ENCODE data around the gene HBP1. TPM values are rescaled to one million over a fixed set of nuclear protein-coding genes. Genes with fewer than 3 reads are reported as not detected.
"Not testable (repeated sequence)": the region's sequence is repeated elsewhere in the genome, so short reads cannot be mapped to it uniquely, and the experiment has no call there.

The HBP1 gene
- total RNA-seq, 6 experiments from 2014 or later: 22.8 to 34.4 (median 28.5) TPM

DNA sequence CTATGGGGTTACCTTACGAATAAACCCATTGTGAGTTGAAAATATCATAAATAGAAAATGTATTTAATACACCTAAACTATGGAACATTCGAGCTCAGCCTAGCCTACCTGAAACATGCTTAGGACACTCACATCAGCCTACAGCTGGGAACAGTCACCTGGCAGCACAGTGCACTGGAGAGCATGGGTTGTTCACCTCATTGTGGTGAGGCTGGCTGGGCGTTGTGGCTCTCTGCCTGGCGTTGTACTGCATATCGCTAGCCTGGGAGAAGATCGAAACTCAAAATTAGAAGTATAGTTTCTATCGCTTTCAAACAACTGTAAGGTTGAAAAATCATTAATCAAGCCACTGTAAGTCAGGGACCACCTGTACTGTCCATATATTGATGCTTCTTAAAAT is 17.3 kb upstream of the HBP1 start:
- TF ChIP-seq, protein P1, sequence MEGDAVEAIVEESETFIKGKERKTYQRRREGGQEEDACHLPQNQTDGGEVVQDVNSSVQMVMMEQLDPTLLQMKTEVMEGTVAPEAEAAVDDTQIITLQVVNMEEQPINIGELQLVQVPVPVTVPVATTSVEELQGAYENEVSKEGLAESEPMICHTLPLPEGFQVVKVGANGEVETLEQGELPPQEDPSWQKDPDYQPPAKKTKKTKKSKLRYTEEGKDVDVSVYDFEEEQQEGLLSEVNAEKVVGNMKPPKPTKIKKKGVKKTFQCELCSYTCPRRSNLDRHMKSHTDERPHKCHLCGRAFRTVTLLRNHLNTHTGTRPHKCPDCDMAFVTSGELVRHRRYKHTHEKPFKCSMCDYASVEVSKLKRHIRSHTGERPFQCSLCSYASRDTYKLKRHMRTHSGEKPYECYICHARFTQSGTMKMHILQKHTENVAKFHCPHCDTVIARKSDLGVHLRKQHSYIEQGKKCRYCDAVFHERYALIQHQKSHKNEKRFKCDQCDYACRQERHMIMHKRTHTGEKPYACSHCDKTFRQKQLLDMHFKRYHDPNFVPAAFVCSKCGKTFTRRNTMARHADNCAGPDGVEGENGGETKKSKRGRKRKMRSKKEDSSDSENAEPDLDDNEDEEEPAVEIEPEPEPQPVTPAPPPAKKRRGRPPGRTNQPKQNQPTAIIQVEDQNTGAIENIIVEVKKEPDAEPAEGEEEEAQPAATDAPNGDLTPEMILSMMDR (IDR thresholded peaks at IDR 0.05): no peak
- Mint-ChIP-seq H3K4me1 (ENCODE audit: low read depth) (peaks cover 32% of the 10 kb centered on the region), H3K36me3 (ENCODE audit: low read depth) (no peaks in the 10 kb centered on the region), H3K27me3 (ENCODE audit: insufficient read depth) (no peaks in the 10 kb centered on the region), H3K4me3 (no peak overlapping the region), H3K27ac (no peak overlapping the region), H3K9me3 (no peaks in the 10 kb centered on the region)
- DNase-seq: no peak

DNA sequence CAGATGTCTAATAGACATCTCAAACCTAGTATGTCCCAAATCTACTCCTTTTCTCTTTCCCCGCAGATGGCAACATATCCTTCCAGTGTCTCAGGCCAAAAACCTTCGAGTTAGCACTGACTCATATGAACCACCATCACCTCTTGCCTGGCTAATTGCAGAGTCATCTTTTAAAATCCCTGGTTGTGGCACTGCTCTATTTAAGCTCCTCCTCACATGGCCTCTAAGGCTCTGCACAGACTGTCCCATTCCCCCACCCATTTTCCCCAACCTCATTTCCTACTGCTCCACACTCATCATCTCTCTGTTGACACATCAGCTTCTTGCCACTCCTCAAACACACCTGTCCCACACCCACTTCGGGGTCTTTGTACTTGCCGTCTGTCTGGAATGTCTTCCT is 16.8 kb upstream of the HBP1 start:
- H3K4me3 Mint-ChIP-seq: no peak overlapping the region
- peak; percentile 66 for DNase-seq
- no peaks in the 10 kb centered on the region for H3K9me3 Mint-ChIP-seq
- peaks cover 27% of the 10 kb centered on the region for H3K4me1 Mint-ChIP-seq (ENCODE audit: low read depth)
- H3K36me3 Mint-ChIP-seq (ENCODE audit: low read depth): no peaks in the 10 kb centered on the region
- TF ChIP-seq, protein P1 (IDR thresholded peaks at IDR 0.05): no peak
- H3K27ac Mint-ChIP-seq: peak overlapping the region; percentile 0; the same call in 1 of the 2 replicates
- no peaks in the 10 kb centered on the region for H3K27me3 Mint-ChIP-seq (ENCODE audit: insufficient read depth)

DNA sequence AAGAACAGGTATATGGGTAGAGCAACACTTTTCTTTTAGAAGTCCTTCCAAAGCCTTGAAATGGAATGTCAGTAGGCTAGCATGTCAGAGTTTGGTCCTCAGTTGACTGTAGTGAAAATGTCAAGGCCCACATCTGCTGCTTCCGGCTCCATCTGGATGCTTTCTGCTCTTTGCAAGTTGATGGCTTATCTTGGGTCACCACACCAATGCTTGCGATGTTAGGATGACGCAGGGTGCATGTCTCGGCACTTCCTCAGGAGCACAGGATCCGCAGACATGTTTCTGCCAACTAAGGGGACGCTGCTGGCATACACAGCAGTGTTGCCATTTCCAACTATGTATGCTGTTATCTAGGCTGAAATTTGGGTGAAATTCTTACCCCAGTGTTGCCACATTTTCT is 14.0 kb upstream of the HBP1 start:
- TF ChIP-seq, protein P1 (IDR thresholded peaks at IDR 0.05): no peak
- Mint-ChIP-seq H3K4me1 (ENCODE audit: low read depth) (peaks cover 14% of the 10 kb centered on the region), H3K36me3 (ENCODE audit: low read depth) (no peaks in the 10 kb centered on the region), H3K9me3 (no peaks in the 10 kb centered on the region), H3K4me3 (no peak overlapping the region), H3K27me3 (ENCODE audit: insufficient read depth) (no peaks in the 10 kb centered on the region), H3K27ac (no peak overlapping the region)
- no peak for DNase-seq

DNA sequence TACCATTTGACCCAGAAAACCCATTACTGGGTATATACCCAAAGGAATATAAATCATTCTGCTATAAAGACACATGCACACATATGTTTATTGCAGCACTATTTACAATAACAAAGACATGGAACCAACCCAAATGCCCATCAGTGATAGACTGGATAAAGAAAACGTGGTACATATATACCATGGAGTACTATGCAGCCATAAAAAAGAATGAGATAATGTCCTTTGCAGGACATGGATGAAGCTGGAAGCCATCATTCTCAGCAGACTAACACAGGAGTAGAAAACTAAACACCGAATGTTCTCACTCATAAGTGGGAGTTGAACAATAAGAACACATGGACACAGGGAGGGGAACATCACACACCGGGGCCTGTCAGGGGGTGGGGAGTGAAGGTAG is 13.1 kb upstream of the HBP1 start:
- H3K36me3 Mint-ChIP-seq (ENCODE audit: low read depth); H3K27me3 Mint-ChIP-seq (ENCODE audit: insufficient read depth); H3K27ac Mint-ChIP-seq; DNase-seq; H3K4me3 Mint-ChIP-seq; H3K9me3 Mint-ChIP-seq: not testable (repeated sequence)
- H3K4me1 Mint-ChIP-seq (ENCODE audit: low read depth): peaks cover 14% of the 10 kb centered on the region

DNA sequence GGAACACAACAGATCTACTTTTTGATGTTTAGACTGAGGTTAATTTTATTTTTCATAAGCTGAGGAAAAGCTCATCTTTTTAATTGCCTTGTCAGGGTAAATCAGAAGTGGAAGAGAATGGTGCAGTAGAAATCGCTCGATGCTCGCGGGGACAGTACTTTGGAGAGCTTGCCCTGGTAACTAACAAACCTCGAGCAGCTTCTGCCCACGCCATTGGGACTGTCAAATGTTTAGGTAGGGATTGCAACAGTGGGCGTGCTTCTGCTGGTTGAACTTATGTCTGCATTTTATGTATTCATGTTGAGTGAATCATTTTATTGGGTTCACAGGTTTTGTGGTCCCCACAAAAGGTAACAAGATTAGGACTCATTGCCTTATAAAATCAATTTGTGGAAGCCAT is 11.7 kb upstream of the HBP1 start:
- H3K4me1 Mint-ChIP-seq (ENCODE audit: low read depth): peaks cover 4% of the 10 kb centered on the region
- H3K4me3 Mint-ChIP-seq: no peak overlapping the region
- no peaks in the 10 kb centered on the region for H3K27me3 Mint-ChIP-seq (ENCODE audit: insufficient read depth)
- TF ChIP-seq, protein P1 (IDR thresholded peaks at IDR 0.05): no peak
- no peaks in the 10 kb centered on the region for H3K36me3 Mint-ChIP-seq (ENCODE audit: low read depth)
- DNase-seq: no peak
- H3K9me3 Mint-ChIP-seq: no peaks in the 10 kb centered on the region
- H3K27ac Mint-ChIP-seq: no peak overlapping the region

DNA sequence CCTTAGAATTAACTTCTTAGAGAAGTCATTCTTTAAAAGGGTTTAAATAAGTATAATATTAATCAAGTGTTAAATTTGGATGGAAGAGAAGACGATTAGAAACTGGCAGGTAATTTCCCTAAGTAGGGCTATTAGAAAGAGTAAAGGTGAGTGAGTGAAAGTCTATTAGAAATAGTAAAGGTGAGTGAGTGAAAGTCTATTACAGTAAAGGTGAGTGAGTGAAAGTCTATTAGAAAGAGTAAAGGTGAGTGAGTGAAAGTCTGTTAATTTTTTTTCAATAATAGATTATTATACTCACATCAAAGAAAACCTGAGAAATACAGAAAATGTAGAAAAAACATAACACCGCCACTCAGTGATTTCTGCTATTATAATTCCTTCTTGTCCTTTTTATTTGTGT is 10.8 kb upstream of the HBP1 start:
- Mint-ChIP-seq H3K9me3 (no peaks in the 10 kb centered on the region), H3K27ac (no peak overlapping the region), H3K4me3 (no peak overlapping the region), H3K27me3 (ENCODE audit: insufficient read depth) (no peaks in the 10 kb centered on the region), H3K4me1 (ENCODE audit: low read depth) (peaks cover 6% of the 10 kb centered on the region), H3K36me3 (ENCODE audit: low read depth) (no peaks in the 10 kb centered on the region)
- TF ChIP-seq, protein P1 (IDR thresholded peaks at IDR 0.05): no peak
- no peak for DNase-seq
